GM03348 (cell line): ENCODE measurements around the gene CNP.
A peak's percentile ranks its signal among the peaks of the same experiment; 100 is the strongest.

Source experiments
- DNase-seq: peaks from one replicate; pipeline ENCODE4 v3.0.0; 2012; ENCODE audit warnings: low spot score

CNP gene

DNA sequence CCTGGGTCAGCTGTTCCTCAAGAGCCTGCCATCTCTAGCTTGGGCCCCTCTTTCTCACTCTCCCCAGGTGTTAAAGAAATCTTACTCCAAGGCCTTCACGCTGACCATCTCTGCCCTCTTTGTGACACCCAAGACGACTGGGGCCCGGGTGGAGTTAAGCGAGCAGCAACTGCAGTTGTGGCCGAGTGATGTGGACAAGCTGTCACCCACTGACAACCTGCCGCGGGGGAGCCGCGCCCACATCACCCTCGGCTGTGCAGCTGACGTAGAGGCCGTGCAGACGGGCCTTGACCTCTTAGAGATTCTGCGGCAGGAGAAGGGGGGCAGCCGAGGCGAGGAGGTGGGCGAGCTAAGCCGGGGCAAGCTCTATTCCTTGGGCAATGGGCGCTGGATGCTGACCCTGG, 6.8 kb downstream of the CNP start:
- no peak for DNase-seq

DNA sequence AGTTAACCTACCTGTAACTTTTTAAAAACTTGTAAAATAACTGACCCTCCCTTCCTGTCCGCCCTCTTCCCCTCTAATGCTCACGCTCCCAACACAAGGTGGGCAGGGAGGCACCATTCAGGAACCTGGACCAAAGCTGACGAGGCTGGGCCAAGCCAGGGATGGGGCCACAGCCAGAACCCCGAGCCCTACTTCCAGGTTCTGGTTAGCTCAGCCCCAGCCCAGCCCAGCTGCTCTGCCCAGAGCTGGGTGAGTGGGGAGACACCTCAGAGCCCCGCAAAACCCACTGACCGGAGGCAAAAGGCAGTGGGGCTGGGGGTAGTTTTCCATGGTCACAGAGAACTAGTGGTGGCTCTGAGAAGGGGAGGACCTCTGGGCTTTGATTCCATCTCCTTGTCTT, 7.4 kb downstream of the CNP start:
- DNase-seq, result no peak

DNA sequence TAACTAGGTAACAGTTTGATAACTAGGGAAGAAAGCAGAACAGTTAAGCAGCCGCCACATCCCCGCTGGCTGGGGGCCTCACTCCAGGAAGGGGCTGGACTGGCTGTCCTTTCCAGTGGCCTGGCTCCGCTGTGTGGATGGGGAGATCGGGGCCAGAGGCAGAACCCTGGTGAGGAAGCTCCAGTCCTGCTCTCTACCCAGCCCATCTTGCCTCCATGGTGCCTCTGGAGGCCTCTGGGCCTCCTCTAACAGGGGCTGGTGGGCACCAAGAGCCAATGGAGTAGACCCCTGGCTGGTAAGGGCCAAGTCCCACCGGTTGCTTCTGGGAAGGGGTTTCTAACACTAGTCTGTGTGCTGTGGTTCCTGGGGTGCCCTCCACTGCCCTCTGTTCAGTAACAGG, 8.1 kb downstream of the CNP start:
- no peak for DNase-seq

DNA sequence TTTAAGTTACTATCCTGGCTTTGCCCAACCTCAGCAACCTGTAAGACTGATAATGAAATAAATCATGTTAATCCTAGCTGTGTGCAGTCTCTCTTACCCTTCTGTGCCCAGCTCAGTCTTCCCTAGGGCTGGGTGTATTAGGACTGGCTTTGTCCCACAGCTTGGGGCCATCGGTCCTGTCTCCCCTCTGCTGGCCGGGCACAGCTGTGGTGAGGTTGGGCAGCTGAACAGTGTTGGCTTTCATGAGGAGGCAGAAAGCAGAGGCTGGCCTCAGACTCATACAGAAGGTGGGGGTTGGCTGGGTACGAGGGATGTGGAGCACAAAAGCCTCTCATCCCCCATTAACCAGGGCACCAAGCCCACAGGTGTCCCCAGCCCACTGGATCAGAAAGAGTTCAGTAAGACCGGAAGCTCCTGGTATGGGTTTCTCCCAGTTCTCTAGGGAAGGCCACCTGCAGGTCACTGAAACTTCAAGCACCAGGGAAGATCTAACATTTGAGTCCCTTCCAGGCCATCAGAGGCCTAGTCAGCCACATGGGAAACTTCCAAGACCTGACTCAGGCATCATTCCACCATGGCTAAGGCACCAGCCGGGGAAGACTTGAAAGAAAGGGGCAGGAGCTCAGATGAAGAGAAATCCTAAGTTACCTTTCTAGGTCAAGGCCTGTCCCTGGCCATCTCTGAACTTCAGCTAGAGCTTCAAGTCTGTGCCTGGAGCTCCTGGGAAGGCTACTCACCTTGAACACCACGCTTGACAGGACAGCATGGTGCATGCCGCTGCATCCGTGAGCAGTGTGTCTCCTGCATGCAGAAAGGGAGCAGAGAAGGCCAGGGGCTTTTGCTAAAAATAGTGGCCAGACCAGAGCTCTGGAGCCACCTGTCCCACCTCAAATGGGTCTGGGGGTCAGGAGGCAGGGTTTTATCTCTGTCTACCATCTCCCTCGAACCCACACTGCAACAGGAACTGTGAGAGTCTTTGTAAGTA, 8.8 kb downstream of the CNP start:
- peak; percentile 75 for DNase-seq

DNA sequence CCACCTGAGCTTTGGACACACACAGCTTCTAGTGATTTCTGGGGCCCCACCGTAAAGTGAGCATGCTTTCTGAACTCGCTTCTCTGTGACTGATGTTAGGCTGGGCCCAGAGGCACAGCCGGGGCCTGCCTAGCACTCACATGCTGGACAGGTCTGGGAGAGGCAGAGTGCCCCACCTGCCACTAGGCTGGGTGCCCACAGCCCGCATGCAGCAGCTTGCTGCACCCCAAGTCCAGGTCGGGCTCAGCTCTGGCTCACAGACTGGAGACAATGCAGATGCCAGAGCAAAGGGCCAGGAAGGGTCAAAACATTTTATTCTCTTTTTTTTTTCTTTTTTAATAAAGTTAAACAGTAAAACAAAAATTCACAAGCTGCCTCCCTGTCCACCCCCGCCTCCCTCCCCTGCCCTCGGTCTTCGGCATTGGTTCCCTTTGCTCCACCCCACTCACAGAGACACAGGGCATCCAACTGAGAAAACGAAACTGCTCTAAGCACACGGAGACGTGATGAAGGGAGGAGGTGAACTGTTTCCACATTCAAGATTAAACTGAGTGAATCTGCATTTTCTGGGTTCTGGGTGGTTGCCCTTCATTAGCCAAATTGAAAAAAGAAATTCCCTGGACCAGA, 9.7 kb downstream of the CNP start:
- peak; percentile 69 for DNase-seq

DNA sequence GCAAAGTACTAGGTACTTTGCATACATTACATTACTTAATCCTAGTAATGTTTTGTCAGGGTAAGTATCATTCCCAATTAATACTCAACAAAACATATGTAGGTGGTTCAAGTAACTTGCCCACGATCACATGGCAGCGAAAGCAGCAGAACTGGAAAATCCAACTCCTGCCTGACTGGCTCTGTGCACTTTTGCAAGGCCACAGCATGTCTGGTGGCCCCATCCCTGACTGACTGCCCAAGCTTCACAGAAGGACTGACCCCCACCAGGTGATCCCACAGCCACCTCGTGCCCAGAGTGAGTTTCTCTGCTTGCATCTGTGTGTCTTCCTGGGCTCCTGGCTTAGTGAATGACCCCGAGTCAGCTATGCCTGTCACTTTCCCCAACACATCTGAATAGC, 11.4 kb downstream of the CNP start:
- DNase-seq, result no peak

DNA sequence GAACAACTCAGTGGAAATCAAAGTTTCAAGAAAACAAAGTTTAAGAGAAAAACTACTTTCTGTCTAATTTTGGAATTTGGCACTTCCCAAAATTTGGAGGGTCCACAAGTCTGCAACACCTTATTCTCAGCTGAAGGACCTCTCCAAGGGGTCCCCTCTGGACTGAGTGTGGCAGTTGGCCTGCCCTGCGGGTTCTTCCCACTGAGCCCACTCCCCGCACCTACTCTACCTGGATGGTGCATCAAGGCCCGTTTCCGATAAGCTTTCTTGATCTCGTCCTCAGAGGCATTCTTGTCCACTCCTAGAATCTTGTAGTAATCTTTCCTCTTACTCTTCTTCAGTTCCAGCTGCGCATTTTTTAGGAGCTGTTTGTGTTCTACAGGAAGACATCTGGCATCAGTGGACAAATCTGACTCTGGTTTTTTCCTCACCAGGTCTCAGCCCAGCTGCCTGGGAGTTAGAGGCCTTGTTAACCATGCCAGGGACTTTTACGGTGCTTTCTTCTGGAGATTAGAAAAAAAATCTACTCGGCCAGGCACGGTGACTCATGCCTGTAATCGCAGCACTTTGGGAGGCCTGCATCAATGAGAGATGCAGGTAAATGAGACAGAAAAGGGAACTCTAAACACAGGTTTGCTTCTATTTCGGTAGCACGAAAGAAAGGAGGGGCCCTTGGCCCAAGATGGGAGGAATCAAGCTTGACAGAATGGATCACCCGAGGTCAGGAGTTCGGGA, 15.6 kb downstream of the CNP start:
- DNase-seq, result no peak

DNA sequence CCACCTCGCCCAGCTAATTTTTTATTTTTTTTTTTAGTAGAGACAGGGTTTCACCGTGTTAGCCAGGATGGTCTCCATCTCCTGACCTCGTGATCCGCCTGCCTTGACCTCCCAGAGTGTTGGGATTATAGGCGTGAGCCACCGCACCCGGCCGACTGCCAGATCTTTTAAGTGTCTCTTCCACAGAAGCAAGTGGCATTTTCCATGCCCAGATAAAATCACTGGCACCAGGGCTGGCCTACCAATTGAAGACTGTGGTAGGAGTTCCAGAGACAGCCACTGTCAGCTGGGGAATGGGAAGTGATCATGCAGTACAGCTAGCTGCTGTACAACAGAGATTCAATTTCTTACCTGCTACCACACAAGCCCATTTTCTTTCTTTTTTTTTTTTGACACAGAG, 17.9 kb downstream of the CNP start:
- DNase-seq, result no peak

DNA sequence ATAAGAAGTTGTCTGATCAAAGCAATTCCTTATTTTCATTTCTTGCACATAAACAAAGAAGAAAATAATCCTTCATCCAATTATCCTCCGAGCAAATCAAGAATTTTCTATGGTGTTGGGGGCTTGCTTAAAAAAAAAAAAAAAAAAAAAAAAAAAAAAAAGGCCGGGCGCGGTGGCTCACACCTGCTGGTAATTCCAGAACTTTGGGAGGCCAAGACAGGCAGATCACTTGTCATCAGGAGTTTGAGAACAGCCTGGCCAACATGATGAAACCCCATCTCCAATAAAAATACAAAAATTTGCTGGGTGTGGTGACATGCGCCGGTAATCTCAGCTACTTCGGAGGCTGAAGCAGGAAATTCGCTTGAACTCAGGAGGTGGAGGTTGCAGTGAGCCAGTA, 19.3 kb downstream of the CNP start:
- no peak for DNase-seq

DNA sequence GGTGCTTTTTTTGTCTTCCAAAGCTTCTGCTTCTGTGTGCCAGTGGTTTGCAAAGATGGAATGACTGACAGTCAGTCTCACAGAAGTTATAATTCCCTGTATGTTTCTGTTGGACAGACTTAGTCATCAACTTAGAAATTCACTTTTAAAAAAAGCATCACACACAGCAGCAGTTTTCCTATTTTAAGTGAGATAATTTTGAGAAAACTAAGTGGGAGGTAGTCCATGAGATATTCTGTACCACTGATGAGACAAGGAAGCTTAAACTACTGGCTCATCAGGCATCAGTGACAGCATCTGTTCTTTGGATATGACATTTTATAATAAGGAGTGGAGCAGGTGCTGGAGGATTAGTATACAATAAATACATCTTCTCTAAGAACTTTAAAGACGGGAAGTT, 20.0 kb downstream of the CNP start:
- no peak for DNase-seq

DNA sequence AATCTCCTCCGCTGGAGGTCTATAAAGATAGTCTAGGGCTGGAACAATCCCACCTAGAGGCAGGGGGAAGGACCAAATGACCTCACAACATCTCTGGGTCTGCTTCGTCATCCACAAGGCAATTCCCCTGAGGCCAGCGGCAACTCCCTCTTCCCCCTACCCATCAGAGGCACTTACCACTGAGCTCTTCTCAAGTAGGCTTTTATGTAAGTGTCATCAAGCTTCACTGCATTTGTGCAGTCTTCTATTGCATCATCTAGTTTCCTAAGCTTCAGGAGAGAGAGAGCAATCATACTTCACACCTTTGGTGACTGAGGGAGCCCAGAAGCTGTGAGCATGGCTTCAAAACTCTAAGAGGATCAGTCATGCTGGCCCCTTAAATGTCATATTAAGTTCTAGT, 21.0 kb downstream of the CNP start:
- no peak for DNase-seq

DNA sequence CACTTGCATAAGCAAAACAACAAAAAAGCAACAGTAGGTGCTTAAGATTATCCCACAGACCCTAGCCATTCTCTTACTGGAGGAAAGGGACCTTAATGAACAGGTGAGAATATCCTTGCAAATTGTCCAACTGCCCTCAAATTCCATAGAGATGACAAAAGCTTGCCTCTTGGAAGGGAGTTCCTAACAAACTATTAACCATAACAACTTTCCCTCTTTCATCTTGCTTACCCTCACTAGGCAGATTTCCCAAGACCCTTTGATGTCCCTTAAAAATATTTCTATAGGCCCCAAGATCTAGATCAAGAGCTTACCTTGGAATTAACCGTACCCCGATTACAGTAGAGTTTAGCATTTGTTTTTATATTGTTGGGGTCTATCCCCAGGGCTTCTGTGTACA, 21.8 kb downstream of the CNP start:
- DNase-seq, result no peak

DNA sequence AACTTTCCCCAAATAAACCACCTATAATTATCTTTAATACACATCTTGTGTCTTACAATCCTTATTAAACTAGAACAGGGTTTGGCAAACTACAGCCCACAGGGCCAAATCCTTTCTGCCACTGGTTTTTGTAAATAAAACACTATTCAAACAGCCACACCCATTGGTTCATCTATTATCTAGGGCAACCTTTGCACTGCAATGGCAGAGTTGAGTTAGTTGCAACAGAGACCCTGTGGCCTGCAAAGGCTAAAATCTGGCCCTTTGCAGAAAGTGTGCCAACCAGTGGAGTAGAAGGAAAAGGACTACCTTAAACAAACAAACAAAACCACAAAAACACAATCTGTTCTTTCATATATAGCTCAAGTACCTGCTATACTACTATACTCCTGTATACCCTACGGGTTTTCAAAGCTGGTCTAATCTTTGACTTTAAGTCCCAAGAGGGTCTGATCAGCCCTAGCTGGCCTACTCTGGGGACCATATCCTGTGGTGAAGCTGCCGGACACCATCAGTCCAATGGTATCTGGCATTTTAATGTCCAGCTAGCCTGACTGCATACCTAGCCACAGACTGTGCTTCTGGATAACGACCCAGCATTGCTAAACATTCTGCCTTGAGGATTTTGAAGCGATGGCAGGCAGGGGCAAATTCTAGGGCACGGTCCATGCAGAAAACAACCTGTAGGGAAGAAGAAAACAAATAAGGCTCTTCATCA, 23.3 kb downstream of the CNP start:
- DNase-seq, result no peak

DNA sequence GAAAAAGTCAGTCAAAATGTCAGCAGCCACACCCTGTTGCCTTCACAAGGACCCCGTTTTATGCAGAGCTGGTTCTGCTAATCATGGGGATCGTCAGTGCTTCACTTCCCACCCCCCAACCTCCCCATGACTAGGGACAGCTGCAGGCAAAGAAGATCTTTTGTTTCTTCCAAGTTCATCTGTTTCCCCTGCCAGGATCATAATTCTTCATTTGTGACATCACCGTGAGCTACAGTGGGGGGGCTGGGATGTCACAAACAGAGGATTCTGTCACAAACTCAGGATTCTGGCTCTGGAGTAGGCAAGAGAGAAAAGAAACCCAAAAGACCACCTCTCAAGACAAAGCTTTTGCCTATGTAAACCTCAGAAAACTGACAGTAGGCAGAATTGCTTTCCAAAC, 26.0 kb downstream of the CNP start:
- DNase-seq, result no peak

DNA sequence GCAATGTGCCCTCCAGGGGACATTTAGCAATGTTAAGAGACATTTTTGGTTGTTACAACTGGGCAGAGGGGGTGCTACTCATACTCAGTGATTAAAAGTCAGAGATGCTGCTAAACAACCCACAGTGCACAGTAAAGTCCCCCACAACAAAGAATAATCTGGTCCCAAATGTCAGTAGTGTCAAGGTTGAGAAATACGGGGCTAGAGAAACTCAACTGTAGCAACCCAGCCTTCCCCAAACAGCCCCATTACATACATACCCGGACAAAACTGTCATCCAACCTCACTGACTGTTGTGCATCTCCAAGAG, 30.2 kb downstream of the CNP start:
- DNase-seq, result no peak

DNA sequence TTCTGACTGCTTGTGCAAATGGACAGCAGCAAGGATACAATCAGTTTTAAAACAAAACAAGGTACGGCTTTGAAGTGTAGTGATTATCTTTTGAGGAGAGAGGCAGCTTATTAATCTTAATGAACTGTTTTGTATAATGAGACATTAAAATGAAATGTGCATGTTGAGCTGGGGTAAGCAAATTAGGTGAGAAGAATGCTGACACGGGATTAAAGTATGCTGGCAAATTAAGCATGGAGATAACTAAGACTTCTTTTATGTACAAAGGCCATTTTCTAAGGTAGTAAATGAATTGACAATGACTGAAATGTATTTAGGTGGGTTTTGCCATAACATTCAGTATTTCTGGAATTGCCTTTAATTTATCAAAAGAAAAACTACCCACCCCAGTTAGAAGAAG, 31.9 kb downstream of the CNP start:
- DNase-seq, result no peak

DNA sequence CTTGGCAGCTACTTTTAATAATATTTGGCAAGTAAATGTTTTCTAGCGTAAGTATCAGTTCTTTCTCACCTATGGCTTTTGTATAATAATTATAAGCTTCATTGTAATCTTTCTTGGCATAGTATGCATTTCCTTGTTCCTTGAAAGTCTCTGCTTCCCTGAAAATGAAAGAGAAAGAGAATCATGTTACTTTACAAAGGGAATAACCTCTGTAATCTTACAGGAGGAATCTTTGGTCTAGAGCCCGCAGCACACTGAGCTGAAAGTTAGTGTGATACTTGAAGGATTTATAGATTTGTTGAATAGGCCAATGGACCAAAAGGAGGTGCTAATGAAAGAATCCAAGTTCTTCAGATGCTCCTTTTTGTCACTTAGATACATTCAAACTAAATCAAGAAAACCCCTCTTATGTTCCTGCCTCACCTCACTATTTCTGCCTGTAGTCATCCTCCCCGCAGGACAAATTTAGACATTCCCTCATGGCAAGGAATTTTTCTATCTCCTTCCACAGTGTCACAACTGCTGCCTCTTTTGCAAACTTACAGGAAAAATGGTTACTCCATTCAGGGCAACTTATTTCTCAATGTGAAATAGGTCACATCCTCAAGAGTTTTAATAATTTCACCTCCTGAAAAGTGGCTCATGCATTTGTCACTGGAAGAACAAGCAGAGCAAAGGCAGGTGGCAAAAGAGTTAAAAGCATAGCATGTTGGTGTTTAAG, 34.0 kb downstream of the CNP start:
- DNase-seq, result no peak

DNA sequence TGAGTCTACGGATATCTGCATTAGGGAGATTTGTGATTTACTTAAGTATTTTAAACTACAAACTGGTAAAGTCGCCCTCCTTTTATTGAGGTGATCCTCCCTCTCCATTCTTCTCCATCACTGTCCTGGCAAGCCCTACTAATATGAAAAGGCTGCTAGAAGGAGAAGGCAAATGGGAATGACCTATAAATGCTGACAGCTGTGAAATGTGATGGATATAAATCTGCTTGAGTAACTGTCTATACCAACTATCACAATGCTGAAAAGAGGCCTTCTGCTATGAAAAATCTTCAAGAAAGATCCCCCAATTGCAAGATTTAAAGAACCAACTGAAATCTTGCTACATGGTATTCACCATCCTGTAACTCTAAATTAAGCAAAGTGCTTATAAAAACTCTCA, 35.1 kb downstream of the CNP start:
- DNase-seq, result no peak

DNA sequence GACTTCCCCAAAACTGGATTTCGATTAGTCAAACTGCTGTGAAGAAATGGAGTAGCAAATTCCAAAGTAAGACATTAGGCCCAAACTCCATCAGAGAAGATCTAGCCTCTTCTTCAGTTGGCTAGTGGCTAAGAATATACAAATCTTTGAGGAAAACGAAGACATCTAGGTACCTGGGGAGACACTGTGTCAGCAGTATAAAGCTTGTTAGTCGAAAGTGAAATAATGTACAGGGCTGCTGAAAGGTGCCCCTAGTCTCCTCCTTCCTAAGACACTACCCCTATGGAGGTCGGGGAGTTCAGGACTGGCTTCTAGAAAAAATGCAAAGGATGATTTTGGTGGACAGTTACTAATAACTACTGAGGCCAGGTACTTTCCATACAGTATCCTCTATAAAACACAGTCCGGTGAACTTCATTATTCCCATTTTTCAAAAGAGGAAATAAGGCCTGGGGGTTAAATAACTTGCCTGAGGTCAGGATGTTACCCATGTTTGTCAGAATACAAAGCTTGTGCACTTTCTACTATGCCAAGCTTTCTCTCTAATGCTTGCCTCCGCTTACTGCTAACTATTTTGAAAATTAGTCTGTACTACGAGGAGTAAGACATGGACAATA, 35.7 kb downstream of the CNP start:
- no peak for DNase-seq

DNA sequence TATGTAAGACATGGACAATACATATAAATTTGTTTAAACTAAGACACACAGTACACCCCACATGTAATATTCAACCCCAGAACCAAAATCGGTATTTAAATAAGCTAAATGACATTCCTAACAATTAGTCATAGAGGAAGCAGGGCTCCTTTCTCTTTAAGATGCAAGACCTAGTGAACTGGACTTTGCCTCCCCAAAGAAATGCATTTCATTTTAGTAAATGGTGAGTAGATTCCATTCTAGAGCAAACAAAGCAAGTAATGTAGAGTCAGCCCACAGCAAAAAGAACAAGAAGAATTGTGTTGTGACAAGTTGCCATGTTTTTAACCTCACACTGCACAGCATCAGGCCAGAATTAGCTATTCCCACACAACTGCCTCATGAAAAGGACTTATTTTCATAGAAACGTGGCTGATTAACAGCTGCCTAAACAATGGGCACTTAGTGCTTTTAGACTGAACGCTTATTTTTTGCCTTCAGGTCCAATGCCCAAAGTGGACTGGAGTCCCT, 36.3 kb downstream of the CNP start:
- no peak for DNase-seq

DNA sequence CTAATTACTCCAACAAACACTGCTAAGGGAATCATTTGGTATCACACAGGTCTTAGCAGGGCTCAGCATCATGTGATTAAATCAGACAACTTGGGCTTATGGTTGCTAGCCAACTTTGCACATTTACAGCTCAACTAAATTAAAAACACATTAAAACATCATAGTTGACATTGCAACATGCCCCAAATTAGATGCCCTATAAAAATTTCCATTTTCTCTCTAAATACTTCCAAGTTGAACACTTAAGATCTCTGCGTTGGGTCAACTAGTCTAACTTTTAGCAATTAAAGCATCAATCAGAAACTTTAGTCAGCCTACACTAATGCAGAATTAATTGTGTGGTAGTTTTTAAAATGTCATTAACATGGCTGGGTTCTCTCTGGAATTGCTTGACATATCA, 38.6 kb downstream of the CNP start:
- DNase-seq, result no peak
